Dermis blood vessel endothelial cell (primary cell): ENCODE results near the gene MEX3D. TPM values are rescaled to one million over a fixed set of nuclear protein-coding genes. Genes with fewer than 3 reads are reported as not detected.
"Not testable (repeated sequence)": the region's sequence is repeated elsewhere in the genome, so short reads cannot be mapped to it uniquely, and the experiment has no call there.

ENCODE experiments used
- DNase-seq: peaks from one replicate; pipeline ENCODE4 v3.0.0; 2010
- total RNA-seq: library from RNA; depleted of rRNA; stranded (reverse); fragments of >200 nt; gene quantifications from 2 replicates; pipeline ENCODE4 v1.2.3, GENCODE V29; 2014

MEX3D gene
- total RNA-seq, 1 donor from 2014 or later = 121 TPM

DNA sequence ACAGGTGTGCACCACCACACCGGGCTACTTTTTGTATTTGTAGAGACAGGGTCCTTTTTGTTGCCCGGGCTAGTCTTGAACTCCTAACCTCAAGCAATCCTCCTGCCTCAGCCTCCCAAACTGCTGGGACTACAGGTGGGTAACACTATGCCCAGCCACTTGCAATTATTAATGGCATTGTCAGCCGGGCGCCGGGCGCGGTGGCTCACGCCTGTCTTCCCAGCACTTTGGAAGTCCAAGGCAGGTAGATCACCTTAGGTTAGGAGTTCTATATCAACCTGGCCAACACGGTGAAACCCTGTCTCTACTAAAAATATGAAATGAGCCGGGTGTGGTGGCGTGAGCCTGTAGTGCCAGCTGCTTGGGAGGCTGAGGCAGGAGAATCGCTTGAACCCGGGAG is 2.7 kb upstream of the MEX3D start:
- no peak for DNase-seq

DNA sequence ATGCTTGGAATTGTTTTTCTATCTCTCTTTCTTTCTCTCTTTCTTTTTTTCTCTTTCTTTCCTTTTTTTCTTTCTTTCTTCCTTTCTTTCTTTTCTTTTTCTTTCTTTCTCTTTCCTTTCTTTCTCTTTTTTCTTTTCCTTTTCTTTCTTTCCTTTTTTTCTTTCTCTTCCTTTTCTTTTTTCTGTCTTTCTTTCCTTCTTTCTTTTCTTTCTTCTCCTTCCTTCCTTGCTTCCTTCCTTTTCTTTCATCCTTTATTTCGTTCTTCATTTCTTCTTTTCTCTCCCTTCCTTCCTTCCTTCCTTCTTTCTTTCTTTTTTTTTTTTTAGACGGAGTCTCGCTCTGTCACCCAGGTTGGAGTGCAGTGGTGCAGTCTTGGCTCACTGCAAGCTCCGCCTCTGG is 1.9 kb upstream of the MEX3D start:
- no peak for DNase-seq

DNA sequence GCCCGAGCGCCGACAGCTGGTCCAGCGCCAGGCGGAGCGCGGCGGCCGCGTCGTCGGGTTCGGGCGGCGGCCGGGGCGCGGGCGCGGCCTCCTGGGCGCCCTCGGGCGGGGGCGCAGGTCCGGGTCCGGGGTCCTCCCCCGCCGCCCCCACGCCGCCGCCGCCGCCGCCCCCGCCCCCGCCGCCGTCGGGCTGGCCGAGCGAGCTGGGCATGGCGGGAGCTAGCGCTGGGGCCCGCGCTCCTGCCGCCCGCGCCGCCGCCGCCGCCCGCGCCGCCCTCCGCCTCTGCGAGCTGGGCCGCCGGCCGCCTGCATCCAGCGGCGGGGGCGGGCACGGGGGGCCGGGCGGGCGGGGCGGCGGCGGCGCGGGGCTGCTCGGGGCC is 287 bp downstream of the MEX3D start:
- peak; percentile 22 for DNase-seq

DNA sequence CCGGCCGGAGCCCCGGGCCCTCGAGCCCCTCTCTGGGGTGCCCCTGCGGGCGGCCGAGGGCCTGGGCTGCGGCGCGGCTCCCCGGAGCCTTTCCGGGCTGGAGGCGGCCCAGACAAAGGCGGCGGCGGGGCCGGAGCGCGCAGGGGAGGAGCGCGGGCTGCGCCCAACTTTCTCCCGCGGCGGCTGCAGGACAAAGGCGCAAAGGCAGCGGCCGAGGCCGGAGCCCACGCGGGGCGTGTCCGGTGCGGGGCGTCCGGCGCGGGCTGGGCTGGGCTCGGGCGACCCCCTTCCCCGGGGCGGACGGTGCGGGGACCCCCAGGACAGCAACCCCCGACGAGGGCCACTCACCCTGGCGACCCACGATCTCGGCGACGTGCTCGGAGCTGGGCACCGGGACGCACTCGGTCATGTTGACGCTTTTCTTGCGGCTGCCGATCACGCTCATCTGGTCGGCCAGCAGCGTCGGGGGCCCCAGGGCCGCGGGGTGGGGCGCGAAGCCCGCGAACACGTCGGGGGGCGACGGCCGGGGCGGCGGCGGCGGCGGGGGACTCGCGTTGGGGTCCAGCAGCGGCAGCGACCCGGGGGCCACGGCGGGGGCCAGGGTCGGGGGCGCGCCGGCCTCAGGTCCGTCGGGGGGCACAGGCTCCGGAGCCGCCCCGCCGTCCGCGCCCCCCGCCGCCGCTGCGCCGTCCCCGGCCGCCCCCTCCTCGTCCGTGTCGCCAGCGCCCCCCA is 843 bp downstream of the MEX3D start:
- peak; percentile 51 for DNase-seq

DNA sequence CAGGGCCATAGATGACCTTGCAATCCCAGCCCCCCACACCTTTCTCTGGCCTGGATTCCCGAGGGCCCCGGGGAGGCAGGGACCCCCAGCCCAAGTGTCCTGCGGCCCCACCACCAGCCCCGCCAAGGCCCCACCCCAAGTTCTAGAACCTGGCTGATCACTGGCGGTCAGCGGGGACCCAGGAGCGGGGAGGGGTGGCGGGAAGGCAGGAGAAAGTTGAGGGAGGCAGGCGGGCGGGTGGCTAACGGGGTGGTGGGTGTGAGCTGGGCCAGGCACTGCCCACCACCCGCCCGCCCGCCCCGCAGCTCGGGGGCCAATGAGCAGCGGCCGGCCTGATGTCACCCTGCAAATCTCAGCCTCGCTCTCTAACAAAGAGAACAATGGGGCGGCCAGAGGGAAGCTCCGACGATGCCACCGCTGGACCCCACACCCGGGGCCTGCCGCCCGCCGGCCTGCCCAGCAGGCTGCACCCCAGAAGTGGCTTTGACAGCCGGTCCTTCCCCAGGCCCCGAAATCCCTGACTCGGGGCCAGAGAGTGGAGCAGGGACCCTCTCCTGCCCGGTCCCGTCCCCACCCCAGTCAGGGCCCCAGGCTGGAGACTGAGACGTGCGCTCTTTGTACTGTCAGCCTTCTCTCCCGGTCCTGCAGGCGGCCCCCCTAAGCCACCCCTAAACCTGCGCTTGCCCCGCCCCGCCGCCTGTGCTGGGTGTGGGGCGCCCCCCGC is 1.6 kb downstream of the MEX3D start:
- DNase-seq = peak; percentile 89

DNA sequence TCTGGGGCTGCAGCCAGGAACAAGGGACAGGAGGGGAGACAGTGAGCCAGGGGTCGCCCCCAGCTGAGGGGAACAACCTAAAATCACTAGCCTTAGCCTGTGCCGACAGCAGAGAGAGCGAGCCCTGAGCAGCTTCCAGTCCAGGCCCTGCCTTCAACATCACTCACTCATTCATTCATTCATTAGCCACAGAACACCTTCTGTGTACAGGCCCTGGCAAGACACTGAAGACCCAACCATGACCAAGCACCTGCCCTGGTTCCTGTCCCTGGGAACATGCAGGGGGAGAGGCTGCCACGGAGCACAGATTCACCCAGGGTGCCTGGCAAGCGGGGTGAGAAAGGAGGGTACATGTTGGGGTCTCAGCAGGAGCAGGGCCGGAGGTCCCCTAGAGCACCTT is 4.9 kb downstream of the MEX3D start:
- DNase-seq = no peak

DNA sequence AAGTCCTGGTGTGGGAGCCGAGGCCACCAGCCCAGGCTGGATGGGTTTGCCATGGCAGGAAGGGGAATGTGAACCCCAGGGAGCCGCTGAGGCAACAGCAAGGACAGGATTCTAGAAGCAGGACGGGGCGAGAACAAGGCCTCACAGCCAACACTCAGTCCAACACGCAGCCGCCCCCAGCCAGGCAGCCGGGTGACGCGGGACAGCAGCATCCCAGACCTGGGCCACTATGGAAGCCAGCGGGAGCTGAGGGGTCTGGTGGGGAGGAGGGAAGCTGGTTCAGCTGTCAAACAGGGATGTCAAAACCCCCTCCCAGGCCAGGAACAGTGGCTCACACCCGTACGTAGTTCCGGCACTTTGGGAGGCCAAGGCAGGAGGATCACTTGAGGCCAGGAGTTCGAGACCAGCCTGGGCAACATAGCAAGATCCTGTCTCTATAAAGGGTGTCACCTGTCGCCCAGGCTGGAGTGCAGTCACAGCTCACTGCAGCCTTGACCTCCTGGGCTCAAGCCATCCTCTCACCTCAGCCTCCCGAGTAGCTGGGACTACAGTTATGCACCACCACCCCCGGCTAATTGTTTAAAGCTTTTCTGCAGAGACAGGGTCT is 6.8 kb downstream of the MEX3D start:
- DNase-seq = no peak

DNA sequence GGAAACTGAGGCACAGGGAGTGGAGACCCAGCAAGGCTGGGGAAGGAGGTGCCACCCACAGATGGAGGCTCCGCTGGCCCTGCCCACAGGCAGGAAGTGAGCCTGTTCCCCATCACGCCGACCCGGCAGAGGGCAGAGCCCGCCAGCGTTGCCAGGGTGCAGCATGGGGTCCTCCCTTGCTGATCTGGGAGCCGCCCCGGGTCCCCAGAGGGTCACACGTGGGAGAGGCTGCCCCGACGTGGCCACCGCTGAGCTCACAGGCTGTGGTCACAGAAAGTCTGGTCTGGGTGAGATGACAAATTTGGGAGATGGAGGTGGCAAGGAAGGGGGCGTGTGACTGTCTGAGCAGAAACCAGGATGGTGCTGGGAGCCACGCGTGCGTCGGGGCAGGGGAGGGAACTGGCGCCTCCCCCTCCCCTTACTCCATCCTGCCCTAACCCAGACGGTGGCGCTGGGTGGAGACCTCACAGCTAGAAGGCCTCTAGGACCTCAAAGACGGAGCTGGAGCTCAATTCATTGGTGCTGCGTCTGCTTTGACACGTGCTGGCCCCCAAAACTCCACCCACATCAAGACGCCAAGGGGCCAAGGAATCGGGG is 7.7 kb downstream of the MEX3D start:
- DNase-seq = no peak

DNA sequence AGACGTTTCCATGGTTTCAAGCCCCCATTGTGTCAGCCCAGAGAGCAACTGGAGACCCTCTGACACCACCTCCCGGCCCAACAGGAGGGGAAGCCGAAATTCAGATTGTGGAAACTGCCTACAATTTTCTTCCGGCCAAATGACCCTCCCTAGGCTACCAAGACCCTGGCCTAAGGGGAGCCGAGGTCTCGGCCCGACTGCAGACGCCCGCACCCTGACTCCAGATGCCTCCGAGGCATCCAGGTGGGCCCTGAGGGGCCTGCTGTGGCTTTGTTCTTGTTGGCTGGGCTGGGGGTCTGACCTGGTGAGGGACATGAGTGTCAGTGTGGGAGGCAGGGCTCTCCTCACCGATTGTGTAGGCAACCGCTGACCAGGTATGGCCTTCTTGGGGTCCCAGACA is 9.6 kb downstream of the MEX3D start:
- DNase-seq = no peak

DNA sequence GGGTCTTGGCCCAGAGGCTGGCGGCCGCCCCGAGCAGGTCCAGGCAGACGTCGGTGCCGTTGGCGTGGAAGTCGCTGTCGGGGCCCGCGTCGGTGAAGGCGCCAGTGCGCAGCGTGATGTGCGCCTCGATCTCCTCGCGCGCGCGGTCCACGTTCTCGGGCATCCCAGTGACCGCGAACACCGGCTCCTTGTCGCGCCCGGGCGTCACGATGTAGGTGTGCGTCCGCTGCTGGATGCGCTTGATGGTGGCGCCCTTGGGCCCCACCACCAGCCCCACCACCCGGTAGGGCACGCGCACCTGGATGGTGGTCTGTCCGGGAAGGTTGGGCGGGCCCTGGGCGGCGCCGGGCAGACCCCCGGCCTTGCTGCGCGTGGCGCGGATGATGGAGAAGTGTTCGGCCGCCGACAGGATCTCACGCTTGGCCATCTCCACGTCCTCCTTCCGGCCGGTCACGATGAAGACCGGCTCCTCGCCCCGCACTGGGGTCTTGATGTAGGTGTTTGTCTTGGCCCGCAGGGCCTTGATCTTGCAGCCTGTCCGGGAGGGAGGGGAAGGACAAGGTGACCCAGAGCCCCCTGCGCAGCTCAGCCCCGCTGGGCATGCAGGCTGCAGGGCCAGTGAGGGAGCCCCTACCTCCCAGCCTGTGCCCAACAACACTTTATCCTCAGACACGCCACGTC is 11.6 kb downstream of the MEX3D start:
- no peak for DNase-seq

DNA sequence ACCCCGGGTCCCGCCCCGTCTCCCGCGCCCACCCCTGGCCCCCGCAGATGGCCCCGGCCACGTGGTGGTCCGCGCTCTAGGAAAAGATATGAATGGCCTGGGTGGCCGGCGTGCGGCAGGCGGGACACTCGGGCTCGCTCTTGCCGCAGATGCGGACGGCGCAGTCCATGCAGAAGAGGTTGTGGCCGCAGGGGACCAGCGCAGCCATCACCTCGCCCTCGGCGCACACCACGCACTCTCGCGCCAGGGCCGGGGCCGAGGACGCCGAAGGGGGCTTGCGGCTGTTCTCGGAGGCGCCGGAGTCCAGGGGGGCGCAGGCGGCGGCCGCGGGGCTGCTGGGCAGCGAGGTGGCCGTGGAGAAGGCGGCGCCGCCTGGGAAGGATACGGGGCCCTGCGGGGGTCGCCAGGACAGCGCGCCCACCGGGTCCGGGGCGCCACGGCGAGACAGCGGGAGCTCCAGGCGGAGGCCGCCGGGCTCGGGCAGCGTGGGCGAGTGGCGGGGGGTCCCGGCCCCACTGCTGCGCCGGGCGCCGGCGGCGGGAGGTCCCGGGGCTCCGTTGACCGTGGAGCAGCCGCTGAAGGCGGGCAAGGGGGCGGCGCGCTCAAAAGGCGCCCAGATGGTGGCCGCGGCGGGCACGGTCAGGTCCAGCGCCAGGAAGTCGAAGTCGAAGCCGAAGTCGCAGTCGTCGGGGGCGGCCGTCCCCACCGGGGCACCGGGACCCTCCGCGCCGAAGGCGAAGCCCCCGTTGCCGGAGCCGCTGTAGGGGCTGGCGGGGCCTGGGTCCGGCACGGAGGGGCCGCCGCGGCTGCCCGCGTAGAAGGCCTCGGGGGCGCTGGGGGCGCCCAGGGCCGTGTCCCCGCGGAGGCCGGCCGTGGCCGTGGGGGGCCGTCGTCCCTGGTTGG is 12.4 kb downstream of the MEX3D start:
- DNase-seq = no peak

DNA sequence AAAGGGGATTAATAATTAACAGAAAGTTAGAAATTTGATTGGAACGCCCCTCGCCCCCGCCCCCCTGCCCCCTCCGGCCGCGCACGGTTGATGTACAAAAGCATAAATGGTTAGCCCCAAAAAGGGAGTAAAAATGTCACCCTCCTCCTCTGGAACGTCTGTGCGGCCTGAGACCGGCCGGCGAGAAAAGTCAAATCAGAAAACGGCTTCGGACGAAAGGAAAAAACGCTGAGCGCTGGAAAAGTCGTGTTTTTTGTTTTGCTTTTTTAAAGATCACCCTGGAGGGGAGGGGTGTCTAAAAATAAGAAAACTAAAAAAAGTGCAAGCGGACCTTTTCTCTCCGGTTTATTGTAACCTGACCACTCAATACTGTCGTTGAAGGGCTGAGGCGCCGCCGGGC is 13.2 kb downstream of the MEX3D start:
- DNase-seq = no peak

DNA sequence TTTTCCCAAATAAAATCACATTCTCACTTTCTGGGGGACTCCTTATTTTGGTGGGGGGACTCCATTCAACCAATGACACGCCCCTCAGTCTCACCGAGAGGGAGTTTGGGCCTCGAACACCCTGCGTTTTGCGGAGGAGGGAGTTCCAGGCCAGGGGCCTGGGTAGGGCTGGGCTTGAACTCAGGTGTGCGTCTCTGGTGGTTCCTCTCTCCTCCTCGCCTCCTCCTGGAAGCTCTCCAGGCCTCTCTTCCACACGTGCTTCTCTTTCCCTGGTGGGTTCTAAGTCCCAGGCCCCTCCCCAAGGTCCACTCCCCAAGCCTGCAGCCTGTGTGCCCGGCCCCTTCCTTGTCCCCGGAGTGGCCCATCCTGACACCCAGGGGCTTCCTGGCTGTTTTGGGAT is 14.7 kb downstream of the MEX3D start:
- no peak for DNase-seq

DNA sequence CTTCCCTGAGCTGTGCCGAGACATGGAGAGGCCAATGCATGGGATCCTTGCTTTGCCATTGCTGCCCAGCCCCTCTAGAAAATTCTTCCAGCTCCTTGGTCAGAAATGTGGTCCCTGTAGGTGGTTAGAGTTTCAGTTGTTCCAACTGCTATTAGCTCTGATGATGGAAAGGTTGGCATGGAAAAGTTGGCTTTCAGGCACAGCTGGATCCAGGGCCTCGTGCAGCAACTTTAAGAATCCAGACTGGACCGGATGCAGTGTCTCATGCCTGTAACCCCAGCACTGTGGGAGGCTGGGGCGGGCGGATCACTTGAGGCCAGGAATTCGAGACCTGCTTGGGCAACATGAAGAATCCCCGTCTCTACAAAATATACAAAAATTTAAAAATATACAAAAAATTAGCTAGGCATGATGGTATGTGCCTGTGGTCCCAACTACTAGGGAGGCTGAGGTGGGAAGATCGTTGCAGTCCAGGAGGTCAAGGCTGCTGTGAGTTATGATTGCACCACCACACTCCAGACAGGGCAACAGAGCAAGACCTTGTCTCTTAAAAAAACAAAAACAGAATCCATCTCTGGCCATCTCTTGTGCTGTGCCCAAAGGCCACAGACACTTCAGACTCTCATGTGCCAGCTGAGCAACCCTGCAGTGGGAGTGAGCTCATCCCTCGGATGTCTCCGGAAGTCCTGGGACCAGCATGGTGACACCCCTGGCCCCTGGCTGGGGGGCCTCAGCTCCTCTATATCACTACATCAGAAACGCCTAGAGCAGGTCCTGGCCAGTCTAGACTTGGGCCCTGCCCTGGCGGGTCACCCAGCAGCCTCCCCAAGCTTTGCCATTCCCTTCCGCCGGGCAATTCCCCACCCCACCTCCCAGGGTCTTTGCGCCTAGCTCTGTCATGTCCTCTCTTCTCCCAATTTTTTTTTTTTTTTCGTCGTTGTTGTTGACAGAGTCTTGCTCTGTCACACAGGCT is 16.8 kb downstream of the MEX3D start:
- DNase-seq = no peak

DNA sequence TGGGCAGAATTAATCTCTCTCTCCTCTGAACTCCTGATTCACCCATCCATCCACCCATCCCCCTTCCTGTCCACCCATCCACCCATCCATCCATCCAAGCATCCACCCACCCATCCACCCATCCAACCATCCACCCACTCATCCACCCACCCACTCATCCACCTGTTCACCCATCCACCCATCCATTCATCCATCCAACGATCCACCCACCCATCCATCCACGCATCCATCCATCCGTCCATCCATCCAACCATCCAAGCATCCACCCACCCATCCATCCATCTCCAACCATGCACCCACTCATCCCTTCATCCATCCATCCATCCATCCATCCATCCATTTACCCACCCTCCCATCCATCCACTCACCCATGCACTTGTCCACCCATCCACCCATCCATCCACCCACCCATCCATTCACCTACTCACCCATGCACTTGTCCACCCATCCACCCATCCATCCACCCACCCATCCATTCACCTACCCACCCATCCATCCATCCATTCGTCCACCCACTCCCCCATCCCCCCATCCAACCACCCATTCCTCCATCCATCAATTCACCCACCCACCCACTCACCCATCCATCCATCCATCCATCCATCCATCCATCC is 18.7 kb downstream of the MEX3D start:
- no peak for DNase-seq

DNA sequence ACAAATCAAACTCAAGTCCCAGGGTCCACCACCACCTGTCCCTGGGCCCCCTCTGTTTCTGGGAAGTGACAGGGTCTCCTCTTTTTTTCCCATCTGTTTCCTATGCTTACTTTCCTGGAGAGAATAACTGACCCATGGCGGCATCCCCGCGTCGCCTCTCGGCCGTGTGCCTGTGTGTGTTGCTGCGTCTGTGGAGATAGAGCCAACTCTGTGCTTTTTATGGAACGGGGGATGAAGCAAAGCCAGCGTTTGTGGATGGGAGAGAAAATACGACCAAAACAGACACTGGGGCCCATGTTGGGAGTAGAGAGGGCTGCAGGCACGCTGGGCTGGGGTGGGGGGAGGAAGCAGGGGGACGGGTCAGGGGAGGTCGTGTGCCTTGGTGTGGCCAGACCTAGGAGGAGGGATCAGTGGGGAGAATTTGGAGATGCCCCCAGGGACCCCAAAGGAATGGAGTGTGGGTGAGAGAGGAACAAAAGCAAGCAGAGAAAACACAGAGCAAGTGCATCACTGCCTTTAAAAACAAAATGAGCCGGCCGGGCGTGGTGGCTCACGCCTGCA is 27.7 kb downstream of the MEX3D start:
- DNase-seq = no peak

DNA sequence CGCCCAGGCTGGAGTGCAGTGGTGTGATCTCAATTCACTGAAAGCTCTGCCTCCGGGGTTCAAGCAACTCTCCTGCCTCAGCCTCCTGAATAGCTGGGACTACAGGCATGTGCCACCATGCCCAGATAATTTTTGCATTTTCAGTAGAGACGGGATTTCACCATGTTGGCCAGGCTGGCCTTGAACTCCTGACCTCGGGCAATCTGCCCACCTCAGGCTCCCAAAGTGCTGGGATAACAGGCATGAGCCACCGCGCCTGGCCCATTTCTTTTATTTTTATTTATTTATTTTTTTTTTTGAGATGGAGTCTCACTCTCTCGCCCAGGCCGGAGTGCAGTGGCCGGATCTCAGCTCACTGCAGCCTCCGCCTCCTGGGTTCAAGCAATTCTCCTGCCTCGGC is 28.4 kb downstream of the MEX3D start:
- not testable (repeated sequence) for DNase-seq

DNA sequence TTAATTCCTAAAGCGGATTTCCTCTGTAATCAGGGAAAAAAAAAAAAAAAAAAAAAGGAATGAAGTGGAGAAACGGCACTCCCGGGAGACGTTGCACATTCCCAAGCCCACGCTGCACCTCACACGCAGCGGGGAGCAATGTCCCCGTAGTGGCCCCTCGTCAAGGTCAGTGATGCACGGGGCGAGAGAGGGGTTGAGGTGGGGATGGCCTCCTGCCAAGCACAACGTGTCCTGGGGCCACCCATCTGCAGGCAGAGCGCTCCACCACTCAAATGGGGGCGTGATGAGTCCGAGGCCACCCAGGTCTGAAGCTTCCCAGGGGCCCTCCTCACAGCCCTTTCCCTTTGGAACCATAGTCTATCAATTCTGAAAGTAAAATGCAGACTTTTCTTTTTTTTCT is 29.1 kb downstream of the MEX3D start:
- no peak for DNase-seq

DNA sequence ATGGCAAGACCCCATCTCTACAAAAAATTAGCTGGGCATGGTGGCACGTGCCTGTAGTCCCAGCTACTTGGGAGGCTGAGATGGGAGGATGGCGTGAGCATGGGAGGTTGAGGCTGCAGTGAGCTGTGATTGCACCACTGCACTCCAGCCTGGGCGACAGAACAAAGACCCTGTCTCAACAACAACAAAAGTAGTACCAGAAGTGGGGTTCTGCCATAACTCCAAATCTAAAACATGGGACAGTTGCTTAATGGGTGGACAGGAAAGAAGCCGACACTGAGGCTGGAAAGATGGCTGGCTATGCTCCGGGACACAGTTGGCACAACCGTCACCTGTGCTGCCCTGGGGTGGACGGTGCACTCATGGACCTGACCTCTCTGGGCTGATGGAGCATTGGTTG is 32.4 kb downstream of the MEX3D start:
- not testable (repeated sequence) for DNase-seq

DNA sequence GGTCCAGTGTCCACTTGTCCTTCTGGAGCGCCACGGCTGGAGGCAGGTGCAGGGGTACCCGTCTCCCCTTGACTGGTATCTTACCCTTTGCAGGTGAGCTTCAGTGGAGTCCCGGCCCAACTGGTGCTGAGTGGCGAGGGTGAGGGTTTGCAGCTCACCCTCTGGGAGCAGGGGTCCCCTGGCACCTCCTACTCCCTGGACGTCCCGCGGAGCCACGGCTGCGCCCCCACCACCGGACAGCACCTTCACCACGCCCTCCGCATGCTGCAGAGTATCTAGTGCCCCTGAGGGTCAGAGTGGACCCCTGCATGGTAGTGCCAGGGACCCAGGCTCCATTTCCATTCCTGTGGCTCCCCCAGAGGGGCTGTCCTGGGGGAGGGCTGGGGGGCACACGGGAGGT is 33.2 kb downstream of the MEX3D start:
- no peak for DNase-seq
